ENCODE measurements around the gene THSD4.
A peak's percentile ranks its signal among the peaks of the same experiment; 100 is the strongest.
"Not testable (repeated sequence)": the region's sequence is repeated elsewhere in the genome, so short reads cannot be mapped to it uniquely, and the experiment has no call there.

Gene THSD4

DNA sequence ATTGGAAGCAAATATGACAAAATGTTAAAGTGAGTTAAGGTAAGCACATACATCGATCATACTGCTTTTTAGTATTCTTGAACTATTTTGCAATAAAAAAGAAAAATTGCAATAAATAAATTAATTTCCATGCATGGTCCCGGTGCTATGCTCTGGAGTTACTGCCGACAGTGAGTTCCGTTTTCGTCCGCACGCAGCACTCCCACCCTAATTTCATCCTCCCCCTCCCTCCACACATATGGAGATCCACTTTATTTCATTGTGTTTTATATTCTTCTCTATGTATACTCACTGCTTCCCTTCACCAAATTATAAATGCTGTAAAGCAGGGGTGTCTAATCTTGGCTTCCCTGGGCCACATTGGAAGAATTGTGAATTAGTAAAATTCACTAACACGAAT, 247.3 kb downstream of the THSD4 start:
- Histone ChIP-seq H3K36me3 (ENCODE audit: control insufficient read depth, insufficient read depth, low read length, severe bottlenecking) (no peaks in the 10 kb centered on the region), H3K9me3 (ENCODE audit: control insufficient read depth, low read length) (no peaks in the 10 kb centered on the region)
- no peak for DNase-seq (ENCODE audit: low read depth)

DNA sequence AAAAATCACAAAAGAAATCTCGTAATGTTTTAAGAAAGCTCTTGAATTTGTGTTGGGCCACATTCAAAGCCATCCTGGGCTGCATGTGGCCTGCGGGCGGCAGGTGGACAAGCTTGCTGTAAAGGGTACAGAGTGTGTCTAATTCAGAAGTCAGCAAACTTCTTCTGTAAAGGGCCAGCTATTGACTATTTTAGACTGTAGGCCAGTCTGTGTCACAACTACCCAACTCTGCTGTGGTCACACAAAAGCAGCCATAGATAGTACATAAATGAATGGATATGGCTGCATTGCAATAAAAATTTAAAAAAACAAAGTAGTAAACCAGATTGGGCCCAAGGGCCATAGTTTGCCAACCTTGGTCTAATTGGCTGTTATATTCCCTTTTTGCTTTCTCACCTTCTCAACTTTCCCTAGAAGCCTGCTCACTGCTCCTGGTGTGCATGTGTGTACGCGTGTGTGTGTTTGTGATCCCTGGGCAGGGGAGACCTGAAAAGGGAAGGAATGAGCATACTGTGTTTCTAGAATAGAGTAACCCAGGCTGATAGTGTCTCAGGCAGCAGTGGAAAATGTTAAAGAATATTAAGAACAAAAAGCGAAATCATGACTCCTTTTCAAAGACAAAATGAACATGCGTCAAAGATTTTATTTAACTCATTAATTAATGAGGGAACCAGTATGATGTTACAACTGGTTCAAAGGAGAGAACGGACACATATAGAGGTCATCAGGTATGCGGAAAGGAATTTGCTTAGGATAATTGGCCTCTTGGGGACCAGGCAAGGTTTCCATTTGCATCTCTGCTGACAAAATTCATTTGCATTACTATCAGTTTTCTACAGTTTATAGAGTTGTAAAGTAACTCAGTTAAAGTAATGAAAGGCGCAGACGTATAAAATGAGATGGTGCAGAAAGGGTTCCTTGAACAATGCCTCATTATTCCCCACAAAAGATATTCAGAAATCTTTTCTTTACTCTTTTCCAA, 248.0 kb downstream of the THSD4 start:
- Histone ChIP-seq H3K9ac (ENCODE audit: low read length) (no peak overlapping the region), H3K4me3 (ENCODE audit: low read length) (no peak overlapping the region), H3K4me1 (ENCODE audit: control insufficient read depth, insufficient read depth, low read length) (no peaks in the 10 kb centered on the region), H3K9me3 (ENCODE audit: control insufficient read depth, low read length) (no peaks in the 10 kb centered on the region), H3K27me3 (replicated peaks; ENCODE audit: control insufficient read depth, insufficient read depth, low read length) (no peaks in the 10 kb centered on the region), H3K36me3 (ENCODE audit: control insufficient read depth, insufficient read depth, low read length, severe bottlenecking) (no peaks in the 10 kb centered on the region)
- no peak for DNase-seq (ENCODE audit: low read depth)

More for the DNA sequence above, 247.3 kb downstream of the THSD4 start:
- Histone ChIP-seq H3K4me3 (ENCODE audit: low read length) (no peak overlapping the region), H3K9ac (ENCODE audit: low read length) (no peak overlapping the region), H3K27me3 (replicated peaks; ENCODE audit: control insufficient read depth, insufficient read depth, low read length) (no peaks in the 10 kb centered on the region), H3K4me1 (ENCODE audit: control insufficient read depth, insufficient read depth, low read length) (peaks cover 2% of the 10 kb centered on the region)

DNA sequence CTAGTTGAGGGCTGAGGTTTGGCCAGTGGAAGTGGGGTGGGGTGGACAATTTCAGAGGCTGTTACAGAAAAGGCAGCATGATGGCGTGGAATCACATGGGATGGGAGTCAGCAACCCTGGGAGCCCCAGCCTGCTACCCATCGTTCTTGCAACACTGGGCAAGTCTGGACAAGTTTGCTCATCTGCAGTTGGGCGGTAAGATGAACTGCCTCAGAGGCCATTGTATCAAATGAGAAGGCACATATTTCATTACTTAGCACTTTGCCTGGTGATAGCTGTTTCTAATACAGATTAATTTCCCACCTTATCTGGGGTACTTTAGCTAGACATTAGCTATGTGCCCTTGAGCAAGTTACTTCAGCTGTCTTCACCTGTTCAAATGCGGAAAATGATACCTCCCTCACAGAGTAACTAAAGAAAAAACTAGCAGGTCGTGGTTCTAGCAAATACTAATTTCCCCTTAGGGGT, 248.9 kb downstream of the THSD4 start:
- H3K36me3 ChIP-seq (ENCODE audit: control insufficient read depth, insufficient read depth, low read length, severe bottlenecking), result no peaks in the 10 kb centered on the region
- no peak overlapping the region for H3K9ac ChIP-seq (ENCODE audit: low read length)
- H3K27me3 ChIP-seq (replicated peaks; ENCODE audit: control insufficient read depth, insufficient read depth, low read length), result no peaks in the 10 kb centered on the region
- H3K4me1 ChIP-seq (ENCODE audit: control insufficient read depth, insufficient read depth, low read length), result no peaks in the 10 kb centered on the region
- no peaks in the 10 kb centered on the region for H3K9me3 ChIP-seq (ENCODE audit: control insufficient read depth, low read length)
- no peak overlapping the region for H3K4me3 ChIP-seq (ENCODE audit: low read length)
- DNase-seq (ENCODE audit: low read depth), result no peak

DNA sequence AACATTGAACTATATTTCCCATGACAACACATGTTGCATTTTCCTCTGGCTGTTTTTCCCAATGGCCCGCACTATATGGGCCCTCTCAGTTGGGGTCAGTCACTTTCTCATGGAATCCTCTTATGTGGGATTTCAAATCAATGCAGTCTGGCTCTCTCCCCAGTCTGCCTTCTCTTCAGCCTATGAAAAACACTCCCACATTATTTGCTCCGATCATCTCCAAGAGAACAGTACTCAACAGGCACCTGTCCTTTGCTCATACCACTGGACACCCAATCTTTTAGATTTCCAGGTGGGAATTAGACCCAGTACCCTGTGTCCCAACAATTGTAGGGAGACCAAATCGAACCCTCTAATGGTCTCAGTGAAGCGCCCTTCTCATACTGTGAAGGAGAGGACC, 251.3 kb downstream of the THSD4 start:
- Histone ChIP-seq H3K27me3 (replicated peaks; ENCODE audit: control insufficient read depth, insufficient read depth, low read length) (no peaks in the 10 kb centered on the region), H3K4me3 (ENCODE audit: low read length) (no peak overlapping the region), H3K9ac (ENCODE audit: low read length) (no peak overlapping the region), H3K36me3 (ENCODE audit: control insufficient read depth, insufficient read depth, low read length, severe bottlenecking) (no peaks in the 10 kb centered on the region), H3K9me3 (ENCODE audit: control insufficient read depth, low read length) (no peaks in the 10 kb centered on the region), H3K4me1 (ENCODE audit: control insufficient read depth, insufficient read depth, low read length) (no peaks in the 10 kb centered on the region)
- no peak for DNase-seq (ENCODE audit: low read depth)

DNA sequence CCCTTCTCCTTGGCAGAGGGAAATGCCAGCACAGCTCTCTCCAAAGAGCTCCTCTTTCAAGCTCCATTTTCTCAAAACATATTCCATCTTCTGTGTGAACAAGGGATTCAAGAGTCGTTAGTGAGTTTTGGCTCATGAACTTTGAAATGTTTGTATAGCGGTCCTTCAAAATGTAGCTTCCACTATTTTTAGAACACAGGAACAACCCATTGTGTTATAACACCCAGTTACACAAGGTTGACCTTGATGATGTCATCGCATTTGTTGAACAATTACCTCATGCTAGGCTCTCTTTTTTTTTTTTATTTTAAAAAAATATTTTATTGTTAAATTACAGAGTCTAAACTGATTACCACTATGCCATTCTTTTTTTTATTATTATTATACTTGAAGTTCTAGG, 251.7 kb downstream of the THSD4 start:
- Histone ChIP-seq H3K9ac (ENCODE audit: low read length) (no peak overlapping the region), H3K4me3 (ENCODE audit: low read length) (no peak overlapping the region)

DNA sequence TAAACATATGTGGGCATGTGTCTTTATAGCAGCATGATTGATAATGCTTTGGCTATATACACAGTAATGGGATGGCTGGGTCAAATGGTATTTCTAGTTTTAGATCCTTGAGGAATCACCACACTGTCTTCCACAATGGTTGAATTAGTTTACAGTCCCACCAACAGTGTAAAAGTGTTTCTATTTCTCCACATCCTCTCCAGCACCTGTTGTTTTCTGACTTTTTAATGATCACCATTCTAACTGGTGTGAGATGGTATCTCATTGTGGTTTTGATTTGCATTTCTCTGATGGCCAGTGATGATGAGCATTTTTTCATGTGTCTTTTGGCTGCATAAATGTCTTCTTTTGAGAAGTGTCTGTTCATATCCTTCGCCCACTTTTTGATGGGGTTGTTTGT, 252.5 kb downstream of the THSD4 start:
- DNase-seq (ENCODE audit: low read depth); H3K27me3 ChIP-seq (replicated peaks; ENCODE audit: control insufficient read depth, insufficient read depth, low read length); H3K36me3 ChIP-seq (ENCODE audit: control insufficient read depth, insufficient read depth, low read length, severe bottlenecking); H3K4me3 ChIP-seq (ENCODE audit: low read length); H3K9ac ChIP-seq (ENCODE audit: low read length); H3K4me1 ChIP-seq (ENCODE audit: control insufficient read depth, insufficient read depth, low read length); H3K9me3 ChIP-seq (ENCODE audit: control insufficient read depth, low read length): not testable (repeated sequence)

More for the DNA sequence above, 251.7 kb downstream of the THSD4 start:
- Histone ChIP-seq H3K4me1 (ENCODE audit: control insufficient read depth, insufficient read depth, low read length) (no peaks in the 10 kb centered on the region), H3K36me3 (ENCODE audit: control insufficient read depth, insufficient read depth, low read length, severe bottlenecking) (no peaks in the 10 kb centered on the region), H3K27me3 (replicated peaks; ENCODE audit: control insufficient read depth, insufficient read depth, low read length) (no peaks in the 10 kb centered on the region), H3K9me3 (ENCODE audit: control insufficient read depth, low read length) (no peaks in the 10 kb centered on the region)
- no peak for DNase-seq (ENCODE audit: low read depth)

DNA sequence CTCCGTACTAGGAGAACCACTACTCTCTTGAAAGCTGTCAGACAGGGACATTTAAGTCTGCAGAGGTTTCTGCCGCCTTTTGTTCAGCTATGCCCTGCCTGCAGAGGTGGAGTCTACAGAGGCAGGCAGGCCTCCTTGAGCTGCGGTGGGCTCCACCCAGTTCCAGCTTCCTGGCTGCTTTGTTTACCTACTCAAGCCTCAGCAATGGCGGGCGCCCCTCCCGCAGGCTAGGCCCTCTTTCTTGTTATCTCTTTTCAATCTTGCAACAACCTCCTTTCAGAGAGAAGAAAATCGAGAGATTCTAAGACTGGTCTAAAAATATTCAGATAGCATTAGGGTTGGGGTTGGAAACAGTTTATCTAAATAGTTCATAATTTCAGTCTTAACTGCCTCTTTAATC, 257.5 kb downstream of the THSD4 start:
- not testable (repeated sequence) for H3K36me3 ChIP-seq (ENCODE audit: control insufficient read depth, insufficient read depth, low read length, severe bottlenecking); H3K4me3 ChIP-seq (ENCODE audit: low read length); H3K4me1 ChIP-seq (ENCODE audit: control insufficient read depth, insufficient read depth, low read length); H3K27me3 ChIP-seq (replicated peaks; ENCODE audit: control insufficient read depth, insufficient read depth, low read length); H3K9me3 ChIP-seq (ENCODE audit: control insufficient read depth, low read length); H3K9ac ChIP-seq (ENCODE audit: low read length); DNase-seq (ENCODE audit: low read depth)

DNA sequence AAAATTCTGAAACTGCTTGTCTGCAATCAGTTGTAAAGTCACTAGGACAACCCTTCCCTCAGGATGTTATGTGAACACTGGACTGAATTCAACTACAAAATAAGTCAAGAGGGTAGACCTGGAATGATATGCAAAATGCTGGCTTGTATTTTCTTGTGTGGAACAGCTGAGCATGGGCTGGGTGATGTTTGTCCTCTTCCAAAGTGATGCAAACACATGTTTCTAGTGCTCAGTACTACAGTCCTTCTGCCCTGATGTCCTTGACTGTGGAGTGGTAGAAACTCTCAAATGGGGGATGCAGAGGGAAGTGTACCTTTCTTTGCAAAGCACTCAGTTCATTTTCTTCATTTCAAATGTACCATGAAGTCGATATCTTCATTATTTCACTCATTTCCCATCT, 258.6 kb downstream of the THSD4 start:
- H3K9ac ChIP-seq (ENCODE audit: low read length), result no peak overlapping the region
- DNase-seq (ENCODE audit: low read depth), result no peak
- H3K27me3 ChIP-seq (replicated peaks; ENCODE audit: control insufficient read depth, insufficient read depth, low read length), result no peaks in the 10 kb centered on the region
- H3K4me1 ChIP-seq (ENCODE audit: control insufficient read depth, insufficient read depth, low read length), result peaks cover 8% of the 10 kb centered on the region
- no peak overlapping the region for H3K4me3 ChIP-seq (ENCODE audit: low read length)
- no peaks in the 10 kb centered on the region for H3K9me3 ChIP-seq (ENCODE audit: control insufficient read depth, low read length)
- no peaks in the 10 kb centered on the region for H3K36me3 ChIP-seq (ENCODE audit: control insufficient read depth, insufficient read depth, low read length, severe bottlenecking)

DNA sequence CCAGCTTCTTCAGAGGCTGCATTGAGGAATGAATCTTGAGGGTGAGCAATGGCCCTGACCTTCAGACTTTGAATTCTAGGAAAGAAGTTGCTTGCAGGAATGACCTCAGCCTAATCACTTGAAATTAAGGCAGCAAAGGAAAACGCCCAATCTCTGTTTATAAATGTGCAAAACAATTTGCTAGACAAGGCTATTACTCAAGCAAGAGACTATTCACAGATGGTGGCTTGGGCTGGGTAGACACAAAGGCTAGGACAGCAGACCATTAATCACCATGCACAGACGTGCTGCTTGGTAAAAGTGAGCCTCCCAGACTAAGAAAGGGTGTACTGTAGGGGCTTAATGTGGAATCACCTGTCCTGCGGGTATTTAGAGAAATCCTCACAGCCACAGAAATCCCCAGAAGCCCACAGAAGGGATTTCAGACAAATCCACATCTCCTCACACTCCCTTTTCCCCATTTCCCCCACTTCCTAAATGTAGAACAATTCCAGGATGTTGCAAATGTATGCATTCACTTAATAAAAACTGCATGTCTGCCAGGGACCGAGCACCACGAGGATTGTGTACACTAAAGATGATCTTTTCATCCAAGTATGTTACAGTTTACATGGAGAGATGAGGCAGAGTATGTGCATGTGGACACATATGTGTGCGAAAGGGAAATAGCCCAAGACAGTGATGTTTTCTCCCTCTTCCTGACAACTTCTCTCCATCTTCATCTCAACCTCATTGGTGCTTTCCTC, 259.5 kb downstream of the THSD4 start:
- no peaks in the 10 kb centered on the region for H3K36me3 ChIP-seq (ENCODE audit: control insufficient read depth, insufficient read depth, low read length, severe bottlenecking)
- DNase-seq (ENCODE audit: low read depth), result peak; percentile 63
- no peak overlapping the region for H3K4me3 ChIP-seq (ENCODE audit: low read length)
- H3K4me1 ChIP-seq (ENCODE audit: control insufficient read depth, insufficient read depth, low read length), result peaks cover 8% of the 10 kb centered on the region
- no peaks in the 10 kb centered on the region for H3K27me3 ChIP-seq (replicated peaks; ENCODE audit: control insufficient read depth, insufficient read depth, low read length)
- H3K9me3 ChIP-seq (ENCODE audit: control insufficient read depth, low read length), result no peaks in the 10 kb centered on the region
- H3K9ac ChIP-seq (ENCODE audit: low read length), result no peak overlapping the region

DNA sequence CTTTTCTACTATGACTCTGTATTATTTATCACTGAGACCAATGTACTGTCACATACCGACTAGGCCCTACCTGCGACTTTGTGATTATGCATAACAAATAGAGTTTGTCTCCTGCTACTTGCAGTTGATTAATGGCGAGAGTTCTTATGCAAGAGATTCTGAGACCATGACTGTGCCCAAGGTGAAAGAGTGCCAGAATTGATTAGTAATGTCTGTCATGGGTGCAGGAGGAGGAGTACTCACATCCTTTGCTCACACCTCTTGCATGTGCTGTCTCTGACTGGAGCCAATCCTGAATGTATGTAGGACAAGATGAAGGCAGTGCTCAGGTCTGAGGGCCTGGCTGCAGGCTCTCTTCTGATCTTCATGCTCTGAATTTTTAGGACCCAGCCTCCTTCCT, 260.7 kb downstream of the THSD4 start:
- DNase-seq (ENCODE audit: low read depth), result no peak
- Histone ChIP-seq H3K9me3 (ENCODE audit: control insufficient read depth, low read length) (no peaks in the 10 kb centered on the region), H3K4me3 (ENCODE audit: low read length) (no peak overlapping the region), H3K36me3 (ENCODE audit: control insufficient read depth, insufficient read depth, low read length, severe bottlenecking) (no peaks in the 10 kb centered on the region), H3K9ac (ENCODE audit: low read length) (no peak overlapping the region), H3K27me3 (replicated peaks; ENCODE audit: control insufficient read depth, insufficient read depth, low read length) (no peaks in the 10 kb centered on the region), H3K4me1 (ENCODE audit: control insufficient read depth, insufficient read depth, low read length) (peaks cover 8% of the 10 kb centered on the region)

DNA sequence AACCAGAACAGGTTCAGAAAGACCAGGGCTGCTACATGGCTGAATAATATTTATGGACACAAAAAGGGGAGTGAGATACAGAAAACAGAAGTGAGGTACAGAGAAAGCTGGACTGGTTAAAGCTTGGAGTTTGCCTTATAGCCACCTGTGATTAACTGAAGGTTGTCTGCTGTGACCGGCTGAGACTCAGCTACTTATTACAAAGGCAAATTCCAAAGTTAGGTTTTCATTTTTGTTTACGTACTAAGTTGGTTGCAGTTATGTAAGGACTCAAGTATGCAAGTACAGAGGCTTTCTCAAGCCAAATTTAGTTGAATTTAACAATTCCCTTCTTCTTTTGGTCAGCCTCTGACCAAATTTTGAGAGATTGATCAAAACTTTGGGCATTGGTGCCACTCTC, 264.6 kb downstream of the THSD4 start:
- H3K27me3 ChIP-seq (replicated peaks; ENCODE audit: control insufficient read depth, insufficient read depth, low read length), result no peaks in the 10 kb centered on the region
- peak; percentile 38 for DNase-seq (ENCODE audit: low read depth)
- H3K9me3 ChIP-seq (ENCODE audit: control insufficient read depth, low read length), result no peaks in the 10 kb centered on the region
- H3K9ac ChIP-seq (ENCODE audit: low read length), result no peak overlapping the region
- peaks cover 2% of the 10 kb centered on the region for H3K4me1 ChIP-seq (ENCODE audit: control insufficient read depth, insufficient read depth, low read length)
- no peak overlapping the region for H3K4me3 ChIP-seq (ENCODE audit: low read length)
- no peaks in the 10 kb centered on the region for H3K36me3 ChIP-seq (ENCODE audit: control insufficient read depth, insufficient read depth, low read length, severe bottlenecking)

All from adipocyte (in vitro differentiated cells).